Measurements from ENCODE around the gene BDNF. TPM values are rescaled to one million over a fixed set of nuclear protein-coding genes. Genes with fewer than 3 reads are reported as not detected.
A peak's percentile ranks its signal among the peaks of the same experiment; 100 is the strongest.
"Not testable (repeated sequence)": the region's sequence is repeated elsewhere in the genome, so short reads cannot be mapped to it uniquely, and the experiment has no call there.

The BDNF gene
- total and polyA plus RNA-seq, 2 experiments from 2014 or later: 0.36 to 0.37 TPM

GRCh38 chr11:27642954-27643353 is 57.3 kb downstream of the BDNF start:
- Histone ChIP-seq H3K9me3 (ENCODE audit: low read depth) (no peaks in the 10 kb centered on the region), H3K27ac (no peak overlapping the region), H3K4me3 (no peak overlapping the region), H3K36me3 (no peaks in the 10 kb centered on the region), H3K4me1 (ENCODE audit: low read depth) (no peaks in the 10 kb centered on the region), H3K27me3 (no peaks in the 10 kb centered on the region)
- peak in 1 of 2 donors; percentile 10 for DNase-seq (ENCODE audit: low read depth in 1 of 2, low spot score in 1 of 2)
- no peak for TF ChIP-seq CTCF (IDR thresholded peaks at IDR 0.05; ENCODE audit: low read depth, low read length)

GRCh38 chr11:27640954-27641353 is 59.3 kb downstream of the BDNF start:
- H3K27ac ChIP-seq: peak overlapping the region; percentile 12
- no peaks in the 10 kb centered on the region for H3K9me3 ChIP-seq (ENCODE audit: low read depth)
- TF ChIP-seq CTCF (IDR thresholded peaks at IDR 0.05; ENCODE audit: low read depth, low read length): no peak
- H3K36me3 ChIP-seq: no peaks in the 10 kb centered on the region
- DNase-seq (ENCODE audit: low read depth in 1 of 2, low spot score in 1 of 2): peak in 1 of 2 donors; percentile 9
- H3K4me3 ChIP-seq: no peak overlapping the region
- no peaks in the 10 kb centered on the region for H3K27me3 ChIP-seq
- no peaks in the 10 kb centered on the region for H3K4me1 ChIP-seq (ENCODE audit: low read depth)

- TF ChIP-seq CTCF (IDR thresholded peaks at IDR 0.05; ENCODE audit: low read depth, low read length): no peak
- H3K36me3 ChIP-seq: no peaks in the 10 kb centered on the region
- no peaks in the 10 kb centered on the region for H3K9me3 ChIP-seq (ENCODE audit: low read depth)
- no peak for DNase-seq (ENCODE audit: low read depth in 1 of 2, low spot score in 1 of 2)
- H3K4me1 ChIP-seq (ENCODE audit: low read depth): no peaks in the 10 kb centered on the region
- no peak overlapping the region for H3K4me3 ChIP-seq
- H3K27ac ChIP-seq: no peak overlapping the region
- H3K27me3 ChIP-seq: peaks cover 8% of the 10 kb centered on the region
Observed at GRCh38 chr11:27635567-27636037, 64.7 kb downstream of the BDNF start.

GRCh38 chr11:27634776-27635175 is 65.5 kb downstream of the BDNF start:
- DNase-seq (ENCODE audit: low read depth in 1 of 2, low spot score in 1 of 2); H3K4me3 ChIP-seq; H3K27me3 ChIP-seq; H3K9me3 ChIP-seq (ENCODE audit: low read depth); H3K27ac ChIP-seq; H3K36me3 ChIP-seq; H3K4me1 ChIP-seq (ENCODE audit: low read depth): not testable (repeated sequence)

- not testable (repeated sequence) for H3K9me3 ChIP-seq (ENCODE audit: low read depth); H3K27ac ChIP-seq; DNase-seq (ENCODE audit: low read depth in 1 of 2, low spot score in 1 of 2)
Observed at GRCh38 chr11:27634282-27634681, 66.0 kb downstream of the BDNF start.

GRCh38 chr11:27629023-27629422 is 71.2 kb downstream of the BDNF start:
- H3K4me1 ChIP-seq (ENCODE audit: low read depth); H3K36me3 ChIP-seq; DNase-seq (ENCODE audit: low read depth in 1 of 2, low spot score in 1 of 2); H3K9me3 ChIP-seq (ENCODE audit: low read depth); H3K4me3 ChIP-seq; H3K27ac ChIP-seq: not testable (repeated sequence)
- H3K27me3 ChIP-seq: peaks cover 33% of the 10 kb centered on the region

More at GRCh38 chr11:27634282-27634681, 66.0 kb downstream of the BDNF start:
- H3K4me1 ChIP-seq (ENCODE audit: low read depth); H3K36me3 ChIP-seq; H3K27me3 ChIP-seq; H3K4me3 ChIP-seq: not testable (repeated sequence)

- no peak for TF ChIP-seq CTCF (IDR thresholded peaks at IDR 0.05; ENCODE audit: low read depth, low read length)
- Histone ChIP-seq H3K36me3 (no peaks in the 10 kb centered on the region), H3K4me3 (no peak overlapping the region), H3K9me3 (ENCODE audit: low read depth) (no peaks in the 10 kb centered on the region), H3K27ac (no peak overlapping the region), H3K4me1 (ENCODE audit: low read depth) (peaks cover 4% of the 10 kb centered on the region), H3K27me3 (peaks cover 35% of the 10 kb centered on the region)
- DNase-seq (ENCODE audit: low read depth in 1 of 2, low spot score in 1 of 2): no peak
Observed at GRCh38 chr11:27627979-27628378, 72.3 kb downstream of the BDNF start.
